B cell (primary cell): ENCODE measurements around the gene EIPR1. TPM values are rescaled to one million over a fixed set of nuclear protein-coding genes. Genes with fewer than 3 reads are reported as not detected.

Experiments
- ATAC-seq: fragments of 200-7000 bp; cut with Tn5 transposase; one replicate; pipeline ENCODE4 v1.10.0; 2021; ENCODE audit warnings: low read depth, mild to moderate bottlenecking, moderate number of reproducible peaks, moderate library complexity
- CTCF ChIA-PET: fragments of 350-600 bp; sonication (Branson Sonifier 250); formaldehyde crosslinking; loops from one replicate; lab custom pipeline; 2021; ENCODE audit warnings: antibody characterized with exemption, inconsistent platforms; lab: Charles Lee
- POLR2A ChIA-PET: fragments of 350-600 bp; sonication (Branson Sonifier 250); formaldehyde crosslinking; loops from one replicate; lab custom pipeline; 2021; ENCODE audit warnings: antibody characterized with exemption; lab: Charles Lee
- DNase-seq: peaks from one replicate; pipeline ENCODE4 v3.0.0; 2013
- H2AFZ ChIP-seq: 2 replicates; pipeline ENCODE4 v1.6.1; 2012; ENCODE audit warnings: mild to moderate bottlenecking, low read depth, low read length; ENCODE audit not compliant: insufficient read depth, poor library complexity, severe bottlenecking
- H3K27ac ChIP-seq, 2 donors: 1 replicate in 1 of 2; 2 replicates in 1 of 2; pipeline ENCODE4 v1.5.1; 2012 to 2013; ENCODE audit warnings: low read length in 2 of 2, mild to moderate bottlenecking in 2 of 2, moderate library complexity in 1 of 2
- H3K27me3 ChIP-seq, 4 experiments: fragments of 200-600 bp in 1 of 4; sonication (generic) in 1 of 4; replicated peaks in 1 of 4; 1 replicate in 2 of 4; 2 replicates in 2 of 4; pipeline versions ENCODE4 v1.6.1 to v1.7.0; 2013 to 2016; ENCODE audit warnings: low read length in 3 of 4, mild to moderate bottlenecking in 2 of 4, mixed read lengths in 1 of 4, moderate library complexity in 1 of 4; ENCODE audit not compliant: insufficient read depth in 4 of 4, control insufficient read depth in 3 of 4; ENCODE audit errors: control extremely low read depth in 1 of 4
- H3K36me3 ChIP-seq, 2 experiments: replicated peaks in 1 of 2; 1 replicate in 1 of 2; 2 replicates in 1 of 2; pipeline versions ENCODE4 v1.6.1 to v1.7.1; 2013; ENCODE audit warnings: low read length in 1 of 2; ENCODE audit not compliant: insufficient read depth in 2 of 2, control insufficient read depth in 1 of 2; ENCODE audit errors: control extremely low read depth in 1 of 2, extremely low read depth in 1 of 2
- H3K4me1 ChIP-seq, 2 donors: fragments of 200-600 bp in 1 of 2; sonication (generic) in 1 of 2; 1 replicate in 1 of 2; 2 replicates in 1 of 2; pipeline versions ENCODE4 v1.5.1 to v1.6.1; 2013 to 2017; ENCODE audit warnings: low read length in 2 of 2; ENCODE audit not compliant: control insufficient read depth in 2 of 2, insufficient read depth in 2 of 2
- H3K4me2 ChIP-seq: replicated peaks from 2 replicates; pipeline ENCODE3; 2012; ENCODE audit warnings: mild to moderate bottlenecking, low read depth, low read length; ENCODE audit not compliant: poor library complexity, severe bottlenecking
- H3K4me3 ChIP-seq, 5 experiments: fragments of 200-600 bp in 1 of 5; sonication (generic) in 1 of 5; 1 replicate in 3 of 5; 2 replicates in 2 of 5; pipeline versions ENCODE4 v1.5.1 to v1.7.0; 2011 to 2016; ENCODE audit warnings: low read length in 4 of 5, mild to moderate bottlenecking in 4 of 5, low read depth in 2 of 5, control low read depth in 1 of 5, moderate library complexity in 1 of 5; ENCODE audit not compliant: insufficient read depth in 1 of 5; ENCODE audit errors: control extremely low read depth in 1 of 5, extremely low read depth in 1 of 5
- H3K79me2 ChIP-seq: fragments of 200-600 bp; sonication (generic); one replicate; pipeline ENCODE4 v1.6.0; 2016; ENCODE audit warnings: low read length; ENCODE audit not compliant: control insufficient read depth, insufficient read depth
- H3K9ac ChIP-seq: fragments of 200-600 bp; sonication (generic); 2 replicates; pipeline ENCODE4 v1.6.1; 2017; ENCODE audit warnings: mild to moderate bottlenecking, low read length, moderate library complexity
- H3K9me3 ChIP-seq, 3 donors: one replicate each; pipeline versions ENCODE4 v1.6.1 to v1.7.1; 2013; ENCODE audit warnings: low read length in 2 of 3; ENCODE audit not compliant: control insufficient read depth in 2 of 3, insufficient read depth in 1 of 3; ENCODE audit errors: control extremely low read depth in 1 of 3
- H4K20me1 ChIP-seq: 2 replicates; pipeline ENCODE4 v1.6.0; 2012; ENCODE audit warnings: mild to moderate bottlenecking, low read length; ENCODE audit not compliant: insufficient read depth, control insufficient read depth, poor library complexity, severe bottlenecking
- H3K27ac Mint-ChIP-seq: one replicate; pipeline ENCODE4 v1.8.0; 2021; ENCODE audit warnings: mixed read lengths
- H3K27me3 Mint-ChIP-seq: one replicate; pipeline ENCODE4 v1.8.0; 2021; ENCODE audit warnings: mixed read lengths
- H3K4me1 Mint-ChIP-seq: one replicate; pipeline ENCODE4 v1.8.0; 2021; ENCODE audit warnings: mixed read lengths
- H3K4me3 Mint-ChIP-seq: one replicate; pipeline ENCODE4 v1.8.0; 2021; ENCODE audit warnings: mixed read lengths
- H3K9me3 Mint-ChIP-seq: one replicate; pipeline ENCODE4 v1.8.0; 2022; ENCODE audit warnings: mixed read lengths; ENCODE audit not compliant: insufficient read depth
- CTCF ChIP-seq: fragments of 200-600 bp; IDR thresholded peaks from one replicate; pipeline ENCODE4 v1.8.0; 2022; ENCODE audit warnings: antibody characterized with exemption, mild to moderate bottlenecking
- EZH2 ChIP-seq: IDR thresholded peaks from 2 replicates; pipeline ENCODE4 v1.6.1; 2012; ENCODE audit warnings: borderline replicate concordance, low read depth, mild to moderate bottlenecking, moderate library complexity, low read length; ENCODE audit not compliant: insufficient read depth, poor library complexity, severe bottlenecking
- WGBS: methylation state at CpG from one replicate; pipeline ENCODE4 v1.1.5; 2013; ENCODE audit warnings: missing lambda C conversion rate; ENCODE audit not compliant: insufficient coverage; 5-methylcytosine and 5-hydroxymethylcytosine counted together
- intact Hi-C: fragments of 100-400 bp; cut with micrococcal nuclease; formaldehyde crosslinking; loops from one replicate; pipeline ENCODE4 v1.10.0; 2022
- polyA plus RNA-seq: library from polyadenylated mRNA; depleted of rRNA; stranded (reverse); fragments of >200 nt; gene quantifications from 2 replicates; pipeline ENCODE4 v1.2.3, GENCODE V29; 2012
- total RNA-seq, 2 donors: library from RNA; stranded (reverse); fragments of 120-200 nt in 1 of 2; gene quantifications; 1 replicate in 1 of 2; 2 replicates in 1 of 2; pipeline versions ENCODE4 v1.2.3 to v1.2.4, GENCODE V29; 2013 to 2022

EIPR1 gene
- total and polyA plus RNA-seq, 2 donors (not counting 1 experiment from before 2014, with no cell fraction given): 31.8 to 37.0 TPM

- TF ChIP-seq EZH2 (no peak), CTCF (no peak)
- Mint-ChIP-seq H3K27ac (no peak overlapping the region), H3K4me3 (no peak overlapping the region), H3K9me3 (no peaks in the 10 kb centered on the region), H3K4me1 (no peaks in the 10 kb centered on the region), H3K27me3 (no peaks in the 10 kb centered on the region)
- no peak for DNase-seq
- Histone ChIP-seq H3K4me3 (no peak overlapping the region), H3K4me2 (no peak overlapping the region), H3K4me1 (peaks cover 0 to 3% of the 10 kb centered on the region in 2 donors), H3K9ac (no peak overlapping the region), H2AFZ (no peak overlapping the region), H3K36me3 (peaks cover 0 to 62% of the 10 kb centered on the region in 2 experiments), H3K9me3 (no peaks in the 10 kb centered on the region), H3K27me3 (no peaks in the 10 kb centered on the region), H4K20me1 (no peaks in the 10 kb centered on the region), H3K79me2 (no peaks in the 10 kb centered on the region), H3K27ac (no peak overlapping the region)
- WGBS: 98% methylated on average over 16 of the region's 17 CpGs
- CTCF ChIA-PET: no interaction called here
- intact Hi-C loops: no loop called here
- POLR2A ChIA-PET: no interaction called here
- ATAC-seq: no peak
Measured at GRCh38 chr2:3192281-3192818, 185.3 kb downstream of the EIPR1 start.

- peaks cover 0 to 2% (median 0%) of the 10 kb centered on the region in 3 donors for H3K9me3 ChIP-seq
- Mint-ChIP-seq H3K4me1 (no peaks in the 10 kb centered on the region), H3K27me3 (no peaks in the 10 kb centered on the region), H3K4me3 (no peak overlapping the region), H3K27ac (no peak overlapping the region), H3K9me3 (no peaks in the 10 kb centered on the region)
- ChIA-PET POLR2A (no interaction called here), CTCF (no interaction called here)
- H4K20me1 ChIP-seq: no peaks in the 10 kb centered on the region
- no peak overlapping the region for H3K9ac ChIP-seq
- H3K4me1 ChIP-seq: no peaks in the 10 kb centered on the region
- H2AFZ ChIP-seq: no peak overlapping the region
- 78% methylated on average over 8 of the region's 8 CpGs for WGBS
- intact Hi-C loops: no loop called here
- H3K4me2 ChIP-seq: no peak overlapping the region
- H3K27ac ChIP-seq: no peak overlapping the region
- no peaks in the 10 kb centered on the region for H3K79me2 ChIP-seq
- H3K4me3 ChIP-seq: no peak overlapping the region
- no peak for TF ChIP-seq CTCF
- no peak for TF ChIP-seq EZH2
- DNase-seq (no peak), ATAC-seq (no peak)
- H3K36me3 ChIP-seq: peaks cover 0 to 50% of the 10 kb centered on the region in 2 experiments
- H3K27me3 ChIP-seq: no peaks in the 10 kb centered on the region
Measured at GRCh38 chr2:3189961-3190360, 187.7 kb downstream of the EIPR1 start.
